Astrocyte of the spinal cord (primary cell): ENCODE measurements around the gene PPP1R13B.

Experiments
- DNase-seq: peaks from one replicate; pipeline ENCODE4 v3.0.0; 2011; ENCODE audit warnings: low read depth, low spot score
- H3K4me3 ChIP-seq: 2 replicates; pipeline ENCODE4 v1.5.1; 2011; ENCODE audit warnings: low read depth, mild to moderate bottlenecking, low read length, moderate library complexity
- CTCF ChIP-seq: IDR thresholded peaks from 2 replicates; pipeline ENCODE4 v1.5.1; 2012; ENCODE audit warnings: low read depth, mild to moderate bottlenecking, low read length, inconsistent platforms
- in situ Hi-C: cut with HindIII; loops from 2 replicates; pipeline ENCODE4 v1.10.0; 2017; ENCODE audit warnings: low sequenced_read_pairs

Gene PPP1R13B

DNA sequence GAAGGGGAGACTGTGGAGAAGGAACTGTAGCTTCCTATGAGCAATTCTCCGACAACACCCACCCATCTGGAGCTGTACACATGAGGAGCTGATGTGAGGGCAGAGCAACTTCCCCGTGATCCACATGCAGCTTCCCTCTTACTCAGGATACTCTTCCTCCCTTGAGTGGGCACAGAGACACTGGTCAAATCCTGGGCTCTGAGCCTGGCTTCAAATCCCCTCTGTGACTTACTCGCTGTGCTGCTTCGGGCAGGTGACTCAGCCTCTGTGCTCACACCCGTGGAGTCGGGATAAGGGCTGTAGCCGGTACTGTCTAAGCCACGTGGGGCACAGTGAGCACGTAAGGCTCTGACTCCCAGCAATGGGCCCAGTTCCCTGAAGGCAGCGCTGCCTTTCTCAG, 100.7 kb downstream of the PPP1R13B start:
- in situ Hi-C loops = no loop called here
- TF ChIP-seq CTCF = no peak
- H3K4me3 ChIP-seq = no peak overlapping the region
- DNase-seq = peak; percentile 53

GRCh38 chr14:103745424-103745823, 102.0 kb downstream of the PPP1R13B start:
- in situ Hi-C loops = no loop called here
- no peak for TF ChIP-seq CTCF
- DNase-seq = no peak
- H3K4me3 ChIP-seq = no peak overlapping the region

DNA sequence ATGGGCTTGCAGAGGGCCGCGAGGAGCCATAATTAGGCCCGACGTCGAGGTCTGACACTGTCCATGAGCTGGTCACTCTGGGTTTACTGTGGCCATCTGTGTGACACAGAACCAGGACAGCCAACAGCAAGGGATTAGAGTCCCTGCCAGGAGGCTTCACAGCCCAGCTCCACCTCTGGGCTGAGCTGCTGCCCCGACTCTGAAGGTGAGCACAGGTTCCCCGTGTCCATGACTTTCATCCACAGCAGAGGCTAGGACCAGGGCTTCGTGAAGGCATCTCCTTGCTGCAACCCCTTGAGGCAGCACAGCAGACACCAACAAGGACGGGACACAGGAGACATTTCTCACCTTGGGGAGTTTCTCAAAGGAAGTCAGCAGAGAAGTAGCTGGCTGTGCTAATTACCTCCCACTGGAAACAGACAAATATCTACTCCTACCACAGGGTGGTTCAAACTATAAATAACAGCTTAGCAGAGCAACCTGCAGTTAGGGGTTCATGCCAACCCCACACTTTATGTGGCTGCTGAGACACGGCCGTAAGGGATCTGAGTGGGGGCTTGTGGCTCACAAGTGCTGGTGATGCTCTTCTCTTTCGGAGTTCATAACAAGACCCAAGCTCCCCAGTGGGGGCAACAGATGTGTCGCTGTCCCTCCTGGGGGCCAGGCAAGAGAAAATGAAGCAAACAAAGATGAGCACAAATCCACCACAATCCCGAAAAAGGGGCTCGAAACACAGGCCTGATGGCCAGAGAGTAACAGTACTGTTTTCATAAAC, 102.6 kb downstream of the PPP1R13B start:
- no peak for TF ChIP-seq CTCF
- no peak overlapping the region for H3K4me3 ChIP-seq
- DNase-seq = no peak
- in situ Hi-C loops = no loop called here

DNA sequence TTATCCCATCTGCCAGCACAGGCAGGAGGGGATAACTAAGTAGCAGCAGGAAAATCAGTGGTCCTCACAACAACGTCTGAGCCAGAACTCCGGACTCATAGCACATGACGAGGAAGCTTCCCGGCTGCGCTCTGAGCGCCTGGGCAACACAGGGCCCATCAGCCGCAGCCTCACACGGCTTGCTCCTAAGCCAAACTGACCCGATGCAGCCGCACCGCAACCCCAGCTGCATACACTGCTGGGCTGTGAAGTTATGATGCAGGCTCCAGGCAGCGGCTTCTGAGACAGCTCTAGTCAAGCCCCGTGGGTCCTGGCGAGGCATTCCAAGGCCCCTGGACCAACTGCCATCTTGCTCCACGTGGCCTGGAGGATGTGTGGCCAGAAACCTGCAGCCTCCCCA, 103.7 kb downstream of the PPP1R13B start:
- DNase-seq = no peak
- in situ Hi-C loops = no loop called here
- no peak for TF ChIP-seq CTCF
- no peak overlapping the region for H3K4me3 ChIP-seq

GRCh38 chr14:103742499-103743255, 104.7 kb downstream of the PPP1R13B start:
- no peak overlapping the region for H3K4me3 ChIP-seq
- no peak for DNase-seq
- TF ChIP-seq CTCF = no peak
- in situ Hi-C loops = no loop called here

DNA sequence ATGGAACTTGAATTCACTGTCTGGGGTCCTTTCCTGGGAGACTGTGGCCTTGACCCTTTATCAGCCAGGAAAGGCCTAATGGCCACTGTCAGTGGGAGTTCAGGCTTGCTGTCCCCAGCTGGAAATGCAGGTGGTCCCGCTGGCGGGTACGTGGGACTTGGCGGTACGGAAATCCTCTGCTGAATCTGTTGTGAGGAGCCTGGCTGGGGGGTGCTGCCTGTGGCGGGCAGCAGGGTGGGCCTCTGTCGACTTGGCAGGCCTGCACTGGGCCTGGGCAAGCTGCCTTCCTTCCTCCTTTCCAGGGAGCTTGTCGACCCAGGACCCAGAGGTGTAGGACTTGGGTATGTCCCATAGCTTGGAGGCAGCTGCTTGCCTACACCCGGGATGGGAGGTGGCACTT, 105.5 kb downstream of the PPP1R13B start:
- in situ Hi-C loops = no loop called here
- no peak for TF ChIP-seq CTCF
- DNase-seq = no peak
- H3K4me3 ChIP-seq = no peak overlapping the region
